AG04450 (cell line): ENCODE measurements around the gene RABGAP1. TPM values are rescaled to one million over a fixed set of nuclear protein-coding genes. Genes with fewer than 3 reads are reported as not detected.

ENCODE experiments used
- CTCF ChIA-PET: fragments of 300-600, 350-600 bp; formaldehyde crosslinking; extraction: SDS; loops from one replicate; lab custom pipeline; 2022; ENCODE audit warnings: antibody characterized with exemption, inconsistent platforms; lab: Charles Lee
- POLR2A ChIA-PET: fragments of 350-600 bp; formaldehyde crosslinking; extraction: SDS; loops from one replicate; lab custom pipeline; 2021; ENCODE audit warnings: antibody characterized with exemption, inconsistent platforms; lab: Yijun Ruan, JAX
- DNase-seq: peaks from one replicate; pipeline ENCODE4 v3.0.0-alpha.2; 2011; ENCODE audit warnings: low read depth, low spot score
- H3K27ac ChIP-seq: one replicate; pipeline ENCODE4 v1.5.1; 2012; ENCODE audit warnings: low read depth, low read length, control low read depth
- H3K27me3 ChIP-seq: one replicate; pipeline ENCODE4 v1.6.0; 2012; ENCODE audit warnings: low read length; ENCODE audit not compliant: control insufficient read depth, insufficient read depth
- H3K4me3 ChIP-seq: 2 replicates; pipeline ENCODE4 v1.5.1; 2011; ENCODE audit warnings: mild to moderate bottlenecking, low read depth, low read length, control low read depth
- H3K9me3 ChIP-seq: 2 replicates; pipeline ENCODE4 v1.5.1; 2012; ENCODE audit warnings: low read length; ENCODE audit not compliant: control insufficient read depth, insufficient read depth
- polyA minus RNA-seq: library from RNA; depleted of rRNA, polyadenylated mRNA; stranded (reverse); fragments of >200 nt; gene quantifications from 2 replicates; pipeline ENCODE4 v1.2.3, GENCODE V29; 2011; rRNA and poly(A)+ RNA removed
- polyA plus RNA-seq: library from polyadenylated mRNA; depleted of rRNA; stranded (reverse); fragments of >200 nt; gene quantifications from 2 replicates; pipeline ENCODE4 v1.2.3, GENCODE V29; 2011; rRNA removed
- TF ChIP-seq, protein P1 (sequence below): IDR thresholded peaks from 2 replicates; pipeline ENCODE4 v1.5.1; 2011; ENCODE audit warnings: low read depth, low read length, control low read depth, inconsistent platforms

The RABGAP1 gene
- polyA plus RNA-seq (56.4 and 69.4 TPM in 2 replicates), polyA minus RNA-seq (82.3 and 95.9 TPM in 2 replicates)

DNA sequence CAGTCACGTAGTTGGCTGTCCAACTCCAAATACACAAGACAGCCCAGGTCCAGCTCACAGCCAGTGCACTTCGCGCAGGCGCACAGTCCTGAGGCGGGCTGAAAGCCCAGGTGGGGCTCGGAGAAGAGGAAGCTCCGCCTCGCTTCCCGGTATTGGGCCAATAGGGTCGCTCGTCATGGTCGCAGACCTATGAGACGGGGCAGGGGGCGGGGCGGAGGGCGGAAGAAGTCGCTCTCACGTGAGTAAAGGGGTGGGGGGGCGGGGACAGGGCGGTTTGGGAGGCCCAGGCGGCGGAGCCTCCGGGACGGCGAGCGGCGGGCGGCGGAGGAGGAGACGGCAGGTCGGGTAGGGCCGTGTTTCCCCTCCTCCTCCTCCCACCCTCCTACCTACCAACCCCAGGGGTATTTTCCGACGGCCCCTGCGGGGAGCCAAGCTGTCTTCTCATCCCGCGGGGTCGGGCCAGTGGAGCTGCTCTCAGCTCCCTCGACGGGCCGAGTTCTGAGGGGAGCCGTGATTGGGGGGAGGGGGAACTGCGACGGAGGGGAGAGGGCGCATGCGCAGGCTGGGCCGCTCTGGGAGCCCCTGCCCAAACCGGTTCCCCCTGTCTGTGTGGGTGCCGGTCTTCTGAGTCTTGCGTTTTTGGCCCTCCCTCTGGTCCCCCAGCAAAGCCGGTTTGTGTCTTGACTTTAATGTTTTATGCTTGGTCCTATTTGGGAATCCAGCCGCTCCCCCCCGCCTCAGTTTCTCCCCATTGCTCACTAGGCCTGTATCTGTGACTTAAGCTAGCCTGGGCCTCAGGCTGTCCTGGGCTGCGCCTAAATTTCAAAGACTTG, at the start of gene RABGAP1:
Gene RABGAP1, plus strand, starts transcription at position 272 of the 833 bp plus-strand sequence. CDS start 16,040 bp downstream, outside the sequence.
- TF ChIP-seq, protein P1, sequence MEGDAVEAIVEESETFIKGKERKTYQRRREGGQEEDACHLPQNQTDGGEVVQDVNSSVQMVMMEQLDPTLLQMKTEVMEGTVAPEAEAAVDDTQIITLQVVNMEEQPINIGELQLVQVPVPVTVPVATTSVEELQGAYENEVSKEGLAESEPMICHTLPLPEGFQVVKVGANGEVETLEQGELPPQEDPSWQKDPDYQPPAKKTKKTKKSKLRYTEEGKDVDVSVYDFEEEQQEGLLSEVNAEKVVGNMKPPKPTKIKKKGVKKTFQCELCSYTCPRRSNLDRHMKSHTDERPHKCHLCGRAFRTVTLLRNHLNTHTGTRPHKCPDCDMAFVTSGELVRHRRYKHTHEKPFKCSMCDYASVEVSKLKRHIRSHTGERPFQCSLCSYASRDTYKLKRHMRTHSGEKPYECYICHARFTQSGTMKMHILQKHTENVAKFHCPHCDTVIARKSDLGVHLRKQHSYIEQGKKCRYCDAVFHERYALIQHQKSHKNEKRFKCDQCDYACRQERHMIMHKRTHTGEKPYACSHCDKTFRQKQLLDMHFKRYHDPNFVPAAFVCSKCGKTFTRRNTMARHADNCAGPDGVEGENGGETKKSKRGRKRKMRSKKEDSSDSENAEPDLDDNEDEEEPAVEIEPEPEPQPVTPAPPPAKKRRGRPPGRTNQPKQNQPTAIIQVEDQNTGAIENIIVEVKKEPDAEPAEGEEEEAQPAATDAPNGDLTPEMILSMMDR, result no peak
- H3K9me3 ChIP-seq, result no peaks in the 10 kb centered on the region; the same call in 1 of the 2 replicates
- CTCF ChIA-PET, result interaction anchor here (0.8 to 1.1 kb wide), 3 partner anchors 9 to 284 kb away, joined by 3 to 5 read pairs (median 3); partner anchors contain the start of gene ZBTB26
- no peaks in the 10 kb centered on the region for H3K27me3 ChIP-seq
- peak; percentile 95 for DNase-seq
- H3K27ac ChIP-seq, result peak within 1 kb of the TSS; percentile 86
- H3K4me3 ChIP-seq, result peak within 1 kb of the TSS; percentile 90
- POLR2A ChIA-PET, result interaction anchor here (0.5 to 1.6 kb wide), 14 partner anchors 10 to 153 kb away, joined by 3 to 38 read pairs (median 4); partner anchors contain the start of genes PDCL, RC3H2, ZBTB26 and ZBTB6

DNA sequence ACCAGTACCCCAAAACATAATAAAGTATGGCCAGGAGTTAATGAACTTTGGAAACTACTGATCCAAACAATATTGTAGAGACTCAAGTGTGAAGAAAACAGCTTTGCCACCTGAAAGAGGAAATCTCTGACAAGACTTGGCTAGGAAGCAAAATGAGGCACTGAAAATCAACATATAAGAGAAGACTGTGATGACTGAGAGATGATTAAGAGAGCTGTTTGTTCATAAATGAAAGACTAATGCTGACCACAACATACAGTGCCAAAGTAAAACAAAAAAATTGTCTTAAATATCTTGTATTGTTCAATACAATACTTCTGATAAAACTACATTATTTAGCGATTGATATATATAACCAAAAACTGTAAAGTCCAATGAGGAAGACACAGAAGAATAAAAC, 42.9 kb upstream of the RABGAP1 start:
- Histone ChIP-seq H3K27ac (no peak overlapping the region), H3K9me3 (no peaks in the 10 kb centered on the region), H3K27me3 (no peaks in the 10 kb centered on the region), H3K4me3 (no peak overlapping the region)
- DNase-seq, result no peak
- ChIA-PET POLR2A (interaction anchor here (0.7 to 0.8 kb wide), 3 partner anchors 15 to 168 kb away, joined by 3 to 5 read pairs (median 5); partner anchors contain the start of gene ZBTB6), CTCF (interaction anchor here (0.7 to 0.8 kb wide), 2 partner anchors 28 to 399 kb away, joined by 3 to 5 read pairs; no protein-coding TSS in a partner anchor)
- TF ChIP-seq, protein P1, result no peak

DNA sequence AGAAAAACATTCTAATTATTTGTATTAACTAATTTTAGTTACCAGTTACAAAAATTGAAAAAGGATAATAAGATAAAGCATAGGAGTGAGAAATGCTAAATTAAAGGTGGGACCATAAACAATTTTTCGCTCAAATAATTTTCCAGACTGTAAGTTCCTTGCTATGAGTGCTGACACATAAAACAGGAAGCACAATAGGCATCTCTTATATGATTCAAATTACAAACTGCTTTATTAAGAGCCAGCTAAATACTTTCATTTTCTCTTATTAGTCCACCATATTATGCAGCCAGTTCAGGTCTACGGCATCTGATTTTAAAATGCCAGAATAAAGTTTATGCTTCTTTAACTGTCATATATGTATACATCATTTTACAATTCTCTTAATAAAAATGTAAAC, 40.0 kb upstream of the RABGAP1 start:
- no peak overlapping the region for H3K27ac ChIP-seq
- peak overlapping the region; percentile 4; the same call in 1 of the 2 replicates for H3K4me3 ChIP-seq
- no peaks in the 10 kb centered on the region for H3K27me3 ChIP-seq
- TF ChIP-seq, protein P1, result no peak
- CTCF ChIA-PET, result interaction anchor here (1.2 kb wide), 1 partner anchor 449 kb away, joined by 3 read pairs; no protein-coding TSS in a partner anchor
- POLR2A ChIA-PET, result interaction anchor here (0.7 kb wide), 1 partner anchor 131 kb away, joined by 11 read pairs; no protein-coding TSS in a partner anchor
- DNase-seq, result no peak
- no peaks in the 10 kb centered on the region for H3K9me3 ChIP-seq

DNA sequence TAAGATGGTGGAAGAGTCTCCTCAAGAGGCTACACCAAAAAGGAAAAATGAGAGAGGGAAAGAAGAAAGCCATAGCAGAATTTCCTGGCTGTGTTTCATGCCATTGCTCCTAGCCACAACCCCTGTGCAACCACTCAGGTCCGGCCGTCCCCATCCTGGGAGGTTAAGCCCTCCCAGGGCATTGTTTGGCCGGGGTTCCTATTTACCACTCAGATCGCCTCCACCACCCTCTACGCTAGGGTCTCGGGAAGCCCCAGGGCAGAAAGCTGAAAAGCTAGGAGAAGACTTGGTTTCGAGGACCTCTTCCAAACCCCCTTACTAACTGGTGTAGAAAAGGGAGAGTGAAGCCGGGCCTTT, 36.4 kb upstream of the RABGAP1 start:
- POLR2A ChIA-PET, result interaction anchor here (0.7 to 3.0 kb wide), 6 partner anchors 9 to 87 kb away, joined by 4 to 14 read pairs (median 4); partner anchors contain the start of genes RABGAP1 and ZBTB6
- Histone ChIP-seq H3K4me3 (peak overlapping the region; percentile 82), H3K27ac (peak overlapping the region; percentile 69), H3K27me3 (no peaks in the 10 kb centered on the region), H3K9me3 (no peaks in the 10 kb centered on the region)
- no peak for DNase-seq
- TF ChIP-seq, protein P1, result no peak
- CTCF ChIA-PET, result interaction anchor here (3.6 kb wide), 1 partner anchor 87 kb away, joined by 16 read pairs; no protein-coding TSS in a partner anchor
